Keratinocyte (primary cell): Measurements from ENCODE around the gene COL13A1. TPM values are rescaled to one million over a fixed set of nuclear protein-coding genes. Genes with fewer than 3 reads are reported as not detected.
A peak's percentile ranks its signal among the peaks of the same experiment; 100 is the strongest.

Source experiments
- DNase-seq: peaks from one replicate; pipeline ENCODE4 v3.0.0-alpha.2; 2011; ENCODE audit warnings: low read depth, missing footprints, low spot score
- FAIRE-seq: peaks from 2 replicates; lab custom pipeline; 2011; peaks lifted over from hg19 to GRCh38; lab: Jason Lieb, UNC
- H2AFZ ChIP-seq: 2 replicates; pipeline ENCODE4 v1.6.0; 2012; ENCODE audit warnings: low read length, control low read depth, inconsistent platforms; ENCODE audit not compliant: control insufficient read depth
- H3K27ac ChIP-seq: 2 replicates; pipeline ENCODE4 v1.5.1; 2011; ENCODE audit warnings: low read length; ENCODE audit not compliant: control insufficient read depth, insufficient read depth
- H3K27me3 ChIP-seq: 3 replicates; pipeline ENCODE4 v1.6.0; 2011; ENCODE audit warnings: low read length; ENCODE audit not compliant: control insufficient read depth, insufficient read depth; ENCODE audit errors: extremely low read depth
- H3K36me3 ChIP-seq, 2 experiments: 2 replicates in 1 of 2; 3 replicates in 1 of 2; pipeline ENCODE4 v1.5.1; 2011; ENCODE audit warnings: low read length in 2 of 2, mild to moderate bottlenecking in 1 of 2; ENCODE audit not compliant: control insufficient read depth in 2 of 2, insufficient read depth in 2 of 2; ENCODE audit errors: extremely low read depth in 1 of 2
- H3K4me1 ChIP-seq: 3 replicates; pipeline ENCODE4 v1.5.1; 2011; ENCODE audit warnings: low read length; ENCODE audit not compliant: control insufficient read depth, insufficient read depth; ENCODE audit errors: extremely low read depth
- H3K4me2 ChIP-seq: 3 replicates; pipeline ENCODE4 v1.6.0; 2011; ENCODE audit warnings: low read depth, low read length; ENCODE audit not compliant: control insufficient read depth, insufficient read depth; ENCODE audit errors: extremely low read depth
- H3K4me3 ChIP-seq, 3 experiments: fragments of 200-600 bp in 1 of 3; sonication (generic) in 1 of 3; 2 replicates in 2 of 3; 3 replicates in 1 of 3; pipeline ENCODE4 v1.5.1; 2011 to 2016; ENCODE audit warnings: low read length in 3 of 3, mild to moderate bottlenecking in 3 of 3, control low read depth in 2 of 3, inconsistent platforms in 1 of 3, low read depth in 1 of 3, mixed read lengths in 1 of 3, mixed run types in 1 of 3, moderate library complexity in 1 of 3; ENCODE audit not compliant: control insufficient read depth in 2 of 3, insufficient read depth in 2 of 3; ENCODE audit errors: extremely low read depth in 1 of 3
- H3K79me2 ChIP-seq: 2 replicates; pipeline ENCODE4 v1.6.0; 2012; ENCODE audit warnings: low read length; ENCODE audit not compliant: control insufficient read depth, insufficient read depth
- H3K9ac ChIP-seq: 3 replicates; pipeline ENCODE4 v1.6.0; 2011; ENCODE audit warnings: low read length; ENCODE audit not compliant: control insufficient read depth, insufficient read depth; ENCODE audit errors: extremely low read depth
- H3K9me1 ChIP-seq: 3 replicates; pipeline ENCODE4 v1.6.0; 2011; ENCODE audit warnings: low read length; ENCODE audit not compliant: control insufficient read depth, insufficient read depth; ENCODE audit errors: extremely low read depth
- H3K9me3 ChIP-seq: 2 replicates; pipeline ENCODE4 v1.5.1; 2012; ENCODE audit warnings: low read depth, low read length; ENCODE audit not compliant: control insufficient read depth
- H4K20me1 ChIP-seq: 3 replicates; pipeline ENCODE4 v1.6.0; 2011; ENCODE audit warnings: low read length; ENCODE audit not compliant: control insufficient read depth, insufficient read depth; ENCODE audit errors: extremely low read depth
- EZH2 ChIP-seq: IDR thresholded peaks from one replicate; pipeline ENCODE4 v1.6.1; 2012; ENCODE audit warnings: inconsistent platforms, mild to moderate bottlenecking, low read length, moderate library complexity
- dilution Hi-C: fragments of 300-500 bp; cut with MboI; formaldehyde crosslinking; loops from one replicate; pipeline ENCODE4 v1.7.0; 2020; ENCODE audit warnings: low sequenced_read_pairs; ENCODE audit not compliant: extremely low pct_ligation_motif_present
- polyA plus RNA-seq, 5 experiments: library from polyadenylated mRNA; depleted of rRNA in 3 of 5; stranded (reverse) in 3 of 5; stranded (forward) in 1 of 5; unstranded in 1 of 5; fragments of >200 nt; gene quantifications; 1 replicate in 1 of 5; 2 replicates in 3 of 5; 3 replicates in 1 of 5; pipeline versions ENCODE4 v1.2.1 to v1.2.3, GENCODE V29; 2011 to 2012; ENCODE audit warnings: missing spikeins in 2 of 5, low read depth in 1 of 5, low replicate concordance in 1 of 5
- TF ChIP-seq, protein P1 (sequence below), 3 experiments: IDR thresholded peaks in 1 of 3; conservative IDR thresholded peaks in 1 of 3; optimal IDR thresholded peaks in 1 of 3; 2 replicates in 2 of 3; 3 replicates in 1 of 3; pipeline versions ENCODE3 to v1.5.1; 2011; ENCODE audit warnings: low read length in 3 of 3, mild to moderate bottlenecking in 3 of 3, moderate library complexity in 2 of 3, control low read depth in 1 of 3, inconsistent platforms in 1 of 3; ENCODE audit not compliant: insufficient read depth in 2 of 3; ENCODE audit errors: extremely low read depth in 1 of 3

COL13A1 gene
- polyA plus RNA-seq, 1 donor (not counting 4 experiments of a cell fraction or from before 2014, with no cell fraction given) = 1.5 TPM

- Histone ChIP-seq H3K4me1 (peaks cover 56% of the 10 kb centered on the region), H3K9me1 (no peaks in the 10 kb centered on the region), H3K79me2 (no peaks in the 10 kb centered on the region), H3K4me3 (no peak overlapping the region), H3K4me2 (peak overlapping the region; percentile 70), H2AFZ (peak overlapping the region; percentile 18), H3K27ac (peak overlapping the region; percentile 76), H3K9ac (peak overlapping the region; percentile 48), H4K20me1 (no peaks in the 10 kb centered on the region), H3K36me3 (no peaks in the 10 kb centered on the region), H3K27me3 (no peaks in the 10 kb centered on the region), H3K9me3 (no peaks in the 10 kb centered on the region)
- FAIRE-seq (peak; percentile 96), DNase-seq (peak; percentile 70)
- TF ChIP-seq EZH2 = no peak
- TF ChIP-seq, protein P1, sequence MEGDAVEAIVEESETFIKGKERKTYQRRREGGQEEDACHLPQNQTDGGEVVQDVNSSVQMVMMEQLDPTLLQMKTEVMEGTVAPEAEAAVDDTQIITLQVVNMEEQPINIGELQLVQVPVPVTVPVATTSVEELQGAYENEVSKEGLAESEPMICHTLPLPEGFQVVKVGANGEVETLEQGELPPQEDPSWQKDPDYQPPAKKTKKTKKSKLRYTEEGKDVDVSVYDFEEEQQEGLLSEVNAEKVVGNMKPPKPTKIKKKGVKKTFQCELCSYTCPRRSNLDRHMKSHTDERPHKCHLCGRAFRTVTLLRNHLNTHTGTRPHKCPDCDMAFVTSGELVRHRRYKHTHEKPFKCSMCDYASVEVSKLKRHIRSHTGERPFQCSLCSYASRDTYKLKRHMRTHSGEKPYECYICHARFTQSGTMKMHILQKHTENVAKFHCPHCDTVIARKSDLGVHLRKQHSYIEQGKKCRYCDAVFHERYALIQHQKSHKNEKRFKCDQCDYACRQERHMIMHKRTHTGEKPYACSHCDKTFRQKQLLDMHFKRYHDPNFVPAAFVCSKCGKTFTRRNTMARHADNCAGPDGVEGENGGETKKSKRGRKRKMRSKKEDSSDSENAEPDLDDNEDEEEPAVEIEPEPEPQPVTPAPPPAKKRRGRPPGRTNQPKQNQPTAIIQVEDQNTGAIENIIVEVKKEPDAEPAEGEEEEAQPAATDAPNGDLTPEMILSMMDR (optimal IDR thresholded peaks at IDR 0.05 in 1 of 3, IDR thresholded peaks at IDR 0.05 in 1 of 3, conservative IDR thresholded peaks at IDR 0.05 in 1 of 3; ENCODE audit: extremely low read depth in 1 of 3, insufficient read depth in 2 of 3, low read length in 3 of 3) = peak; percentile 56 to 71 (median 67)
- dilution Hi-C loops = no loop called here
Observed at GRCh38 chr10:69861251-69862240, 59.8 kb downstream of the COL13A1 start.

- Histone ChIP-seq H3K4me3 (no peak overlapping the region), H3K4me2 (peak overlapping the region; percentile 64), H3K9me1 (no peaks in the 10 kb centered on the region), H3K4me1 (peaks cover 69% of the 10 kb centered on the region), H3K9me3 (no peaks in the 10 kb centered on the region), H3K27ac (peak overlapping the region; percentile 85), H3K9ac (no peak overlapping the region), H3K36me3 (no peaks in the 10 kb centered on the region), H3K79me2 (no peaks in the 10 kb centered on the region), H2AFZ (no peak overlapping the region), H3K27me3 (no peaks in the 10 kb centered on the region), H4K20me1 (no peaks in the 10 kb centered on the region)
- FAIRE-seq (no peak), DNase-seq (no peak)
- dilution Hi-C loops = no loop called here
- TF ChIP-seq EZH2 = no peak
- TF ChIP-seq, protein P1 (optimal IDR thresholded peaks at IDR 0.05 in 1 of 3, IDR thresholded peaks at IDR 0.05 in 1 of 3, conservative IDR thresholded peaks at IDR 0.05 in 1 of 3; ENCODE audit: extremely low read depth in 1 of 3, insufficient read depth in 2 of 3, low read length in 3 of 3) = no peak
Observed at GRCh38 chr10:69862882-69863530, 61.3 kb downstream of the COL13A1 start.
